HepG2 (cell line): ENCODE measurements around the gene ELOVL5. TPM values are rescaled to one million over a fixed set of nuclear protein-coding genes. Genes with fewer than 3 reads are reported as not detected.

ENCODE experiments used
- ARHGAP35 ChIP-seq: sonication (generic); formaldehyde crosslinking; IDR thresholded peaks from 2 replicates; pipeline ENCODE4 v1.9.0; 2022; ENCODE audit warnings: mild to moderate bottlenecking, inconsistent platforms, moderate library complexity, missing genetic modification reagents, borderline replicate concordance
- FOSL2 ChIP-seq: sonication (generic); formaldehyde crosslinking; IDR thresholded peaks from 2 replicates; pipeline ENCODE4 v1.4.0; 2020; ENCODE audit warnings: missing genetic modification reagents
- FOXP1 ChIP-seq, 2 experiments: fragments of 450-650 bp in 1 of 2; IDR thresholded peaks; 2 replicates each; pipeline ENCODE4 v1.6.1; 2017 to 2018; ENCODE audit warnings: antibody characterized with exemption in 1 of 2
- GATA4 ChIP-seq: sonication (generic); IDR thresholded peaks from 2 replicates; pipeline ENCODE4 v1.6.1; 2016; ENCODE audit warnings: antibody characterized with exemption, low read depth, borderline replicate concordance
- HNF4G ChIP-seq, 2 experiments: sonication (generic) in 1 of 2; formaldehyde crosslinking in 1 of 2; IDR thresholded peaks; 2 replicates each; pipeline versions ENCODE4 v1.4.0 to v1.6.1; 2011 to 2020; ENCODE audit warnings: borderline replicate concordance in 2 of 2, low read depth in 2 of 2, mild to moderate bottlenecking in 2 of 2, low read length in 1 of 2, missing genetic modification reagents in 1 of 2, moderate library complexity in 1 of 2
- HOXD1 ChIP-seq: sonication (generic); formaldehyde crosslinking; IDR thresholded peaks from 2 replicates; pipeline ENCODE4 v1.5.0; 2020; ENCODE audit warnings: missing genetic modification reagents
- IKZF4 ChIP-seq: sonication (generic); formaldehyde crosslinking; IDR thresholded peaks from 2 replicates; pipeline ENCODE4 v1.5.1; 2020; ENCODE audit warnings: borderline replicate concordance, mild to moderate bottlenecking, low read depth, missing genetic modification reagents; ENCODE audit errors: not compliant biosample characterization
- NFKB2 ChIP-seq: sonication (generic); formaldehyde crosslinking; IDR thresholded peaks from 2 replicates; pipeline ENCODE4 v1.4.0; 2020; ENCODE audit warnings: missing genetic modification reagents, borderline replicate concordance
- SMC3 ChIP-seq: IDR thresholded peaks from 2 replicates; pipeline ENCODE4 v1.6.1; 2011; ENCODE audit warnings: low read length, improper control_type of control experiment
- TGIF2 ChIP-seq: IDR thresholded peaks from 2 replicates; pipeline ENCODE4 v1.6.1; 2016; ENCODE audit warnings: control low read depth, missing compliant biosample characterization
- YY1 ChIP-seq: IDR thresholded peaks from 2 replicates; pipeline ENCODE4 v1.6.1; 2011; ENCODE audit warnings: low read length, low read depth, moderate library complexity, mild to moderate bottlenecking; ENCODE audit not compliant: insufficient read depth, insufficient replicate concordance
- ZBTB25 ChIP-seq: IDR thresholded peaks from 2 replicates; pipeline ENCODE4 v1.6.1; 2018; ENCODE audit warnings: missing genetic modification reagents
- ZNF24 ChIP-seq: fragments of 450-650 bp; IDR thresholded peaks from 2 replicates; pipeline ENCODE4 v1.6.1; 2017; ENCODE audit warnings: antibody characterized with exemption, mild to moderate bottlenecking
- ZNF792 ChIP-seq: IDR thresholded peaks from 2 replicates; pipeline ENCODE4 v1.6.1; 2016
- polyA plus RNA-seq, 8 experiments: library from polyadenylated mRNA; depleted of rRNA in 3 of 8; stranded (reverse) in 7 of 8; unstranded in 1 of 8; fragments of >200 nt; fragmentation: Illumina TruSeq in 4 of 8; extraction: Trizol in 4 of 8; gene quantifications; 2 replicates each; pipeline versions ENCODE4 v1.2.1 to v1.2.3, GENCODE V29; 2011 to 2016; ENCODE audit warnings: low read depth in 4 of 8, missing spikeins in 1 of 8, mixed read lengths in 1 of 8; ENCODE audit not compliant: insufficient read depth in 1 of 8
- total RNA-seq, 5 experiments: library from RNA; depleted of rRNA; stranded (reverse); fragments of >200 nt; fragmentation: Illumina TruSeq; extraction: Trizol; gene quantifications; 2 replicates each; pipeline ENCODE4 v1.2.3, GENCODE V29; 2016; ENCODE audit warnings: low read depth in 1 of 5
- TF ChIP-seq, protein P1 (sequence below): sonication (generic); formaldehyde crosslinking; IDR thresholded peaks from 2 replicates; pipeline ENCODE4 v1.5.0; 2020; ENCODE audit warnings: mild to moderate bottlenecking, missing genetic modification reagents
- TF ChIP-seq, protein P2 (sequence below): IDR thresholded peaks from 2 replicates; pipeline ENCODE4 v1.6.1; 2012; ENCODE audit warnings: low read depth, low read length, improper control_type of control experiment
- TF ChIP-seq, protein P3 (sequence below): sonication (generic); formaldehyde crosslinking; IDR thresholded peaks from 2 replicates; pipeline ENCODE4 v1.4.0; 2020; ENCODE audit warnings: missing genetic modification reagents, mild to moderate bottlenecking, borderline replicate concordance

The ELOVL5 gene
- total and polyA plus RNA-seq, 2 of the 13 experiments (the other 11 are each of a cell fraction or from before 2014, with no cell fraction given), result 50.1 to 72.4 TPM

GRCh38 chr6:53321701-53322100 is 27.0 kb downstream of the ELOVL5 start (continued):
- no peak for TF ChIP-seq NFKB2 (CRISPR knock-in tag)
- TF ChIP-seq TGIF2 (CRISPR knock-in tag), result no peak
- TF ChIP-seq, protein P1, sequence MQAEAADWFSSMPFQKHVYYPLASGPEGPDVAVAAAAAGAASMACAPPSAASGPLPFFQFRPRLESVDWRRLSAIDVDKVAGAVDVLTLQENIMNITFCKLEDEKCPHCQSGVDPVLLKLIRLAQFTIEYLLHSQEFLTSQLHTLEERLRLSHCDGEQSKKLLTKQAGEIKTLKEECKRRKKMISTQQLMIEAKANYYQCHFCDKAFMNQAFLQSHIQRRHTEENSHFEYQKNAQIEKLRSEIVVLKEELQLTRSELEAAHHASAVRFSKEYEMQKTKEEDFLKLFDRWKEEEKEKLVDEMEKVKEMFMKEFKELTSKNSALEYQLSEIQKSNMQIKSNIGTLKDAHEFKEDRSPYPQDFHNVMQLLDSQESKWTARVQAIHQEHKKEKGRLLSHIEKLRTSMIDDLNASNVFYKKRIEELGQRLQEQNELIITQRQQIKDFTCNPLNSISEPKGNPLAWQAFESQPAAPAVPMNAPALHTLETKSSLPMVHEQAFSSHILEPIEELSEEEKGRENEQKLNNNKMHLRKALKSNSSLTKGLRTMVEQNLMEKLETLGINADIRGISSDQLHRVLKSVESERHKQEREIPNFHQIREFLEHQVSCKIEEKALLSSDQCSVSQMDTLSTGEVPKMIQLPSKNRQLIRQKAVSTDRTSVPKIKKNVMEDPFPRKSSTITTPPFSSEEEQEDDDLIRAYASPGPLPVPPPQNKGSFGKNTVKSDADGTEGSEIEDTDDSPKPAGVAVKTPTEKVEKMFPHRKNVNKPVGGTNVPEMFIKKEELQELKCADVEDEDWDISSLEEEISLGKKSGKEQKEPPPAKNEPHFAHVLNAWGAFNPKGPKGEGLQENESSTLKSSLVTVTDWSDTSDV (CRISPR knock-in tag), result no peak
- no peak for TF ChIP-seq HNF4G (IDR thresholded peaks at IDR 0.05; ENCODE audit: borderline replicate concordance, low read depth, low read length)
- no peak for TF ChIP-seq HNF4G (CRISPR knock-in tag; IDR thresholded peaks at IDR 0.05; ENCODE audit: borderline replicate concordance, low read depth)
- peak; percentile 66; the same call in 1 of the 2 replicates for TF ChIP-seq FOXP1 (IDR thresholded peaks at IDR 0.05)
- TF ChIP-seq FOXP1 (CRISPR knock-in tag; IDR thresholded peaks at IDR 0.05), result peak; percentile 86
- no peak for TF ChIP-seq HOXD1 (CRISPR knock-in tag)
- TF ChIP-seq ARHGAP35 (CRISPR knock-in tag), result no peak
- no peak for TF ChIP-seq ZNF24
- no peak for TF ChIP-seq ZNF792
- TF ChIP-seq ZBTB25 (CRISPR knock-in tag), result 0 out of 2 replicates have a peak, but pooled peaks have one; percentile 57
- TF ChIP-seq IKZF4, result no peak
- no peak for TF ChIP-seq YY1
- no peak for TF ChIP-seq GATA4
- TF ChIP-seq, protein P2, sequence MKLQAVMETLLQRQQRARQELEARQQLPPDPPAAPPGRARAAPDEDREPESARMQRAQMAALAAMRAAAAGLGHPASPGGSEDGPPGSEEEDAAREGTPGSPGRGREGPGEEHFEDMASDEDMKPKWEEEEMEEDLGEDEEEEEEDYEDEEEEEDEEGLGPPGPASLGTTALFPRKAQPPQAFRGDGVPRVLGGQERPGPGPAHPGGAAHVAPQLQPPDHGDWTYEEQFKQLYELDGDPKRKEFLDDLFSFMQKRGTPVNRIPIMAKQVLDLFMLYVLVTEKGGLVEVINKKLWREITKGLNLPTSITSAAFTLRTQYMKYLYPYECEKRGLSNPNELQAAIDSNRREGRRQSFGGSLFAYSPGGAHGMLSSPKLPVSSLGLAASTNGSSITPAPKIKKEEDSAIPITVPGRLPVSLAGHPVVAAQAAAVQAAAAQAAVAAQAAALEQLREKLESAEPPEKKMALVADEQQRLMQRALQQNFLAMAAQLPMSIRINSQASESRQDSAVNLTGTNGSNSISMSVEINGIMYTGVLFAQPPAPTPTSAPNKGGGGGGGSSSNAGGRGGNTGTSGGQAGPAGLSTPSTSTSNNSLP, result peak; percentile 55
- no peak for TF ChIP-seq SMC3
- no peak for TF ChIP-seq FOSL2 (CRISPR knock-in tag)
- TF ChIP-seq, protein P3, sequence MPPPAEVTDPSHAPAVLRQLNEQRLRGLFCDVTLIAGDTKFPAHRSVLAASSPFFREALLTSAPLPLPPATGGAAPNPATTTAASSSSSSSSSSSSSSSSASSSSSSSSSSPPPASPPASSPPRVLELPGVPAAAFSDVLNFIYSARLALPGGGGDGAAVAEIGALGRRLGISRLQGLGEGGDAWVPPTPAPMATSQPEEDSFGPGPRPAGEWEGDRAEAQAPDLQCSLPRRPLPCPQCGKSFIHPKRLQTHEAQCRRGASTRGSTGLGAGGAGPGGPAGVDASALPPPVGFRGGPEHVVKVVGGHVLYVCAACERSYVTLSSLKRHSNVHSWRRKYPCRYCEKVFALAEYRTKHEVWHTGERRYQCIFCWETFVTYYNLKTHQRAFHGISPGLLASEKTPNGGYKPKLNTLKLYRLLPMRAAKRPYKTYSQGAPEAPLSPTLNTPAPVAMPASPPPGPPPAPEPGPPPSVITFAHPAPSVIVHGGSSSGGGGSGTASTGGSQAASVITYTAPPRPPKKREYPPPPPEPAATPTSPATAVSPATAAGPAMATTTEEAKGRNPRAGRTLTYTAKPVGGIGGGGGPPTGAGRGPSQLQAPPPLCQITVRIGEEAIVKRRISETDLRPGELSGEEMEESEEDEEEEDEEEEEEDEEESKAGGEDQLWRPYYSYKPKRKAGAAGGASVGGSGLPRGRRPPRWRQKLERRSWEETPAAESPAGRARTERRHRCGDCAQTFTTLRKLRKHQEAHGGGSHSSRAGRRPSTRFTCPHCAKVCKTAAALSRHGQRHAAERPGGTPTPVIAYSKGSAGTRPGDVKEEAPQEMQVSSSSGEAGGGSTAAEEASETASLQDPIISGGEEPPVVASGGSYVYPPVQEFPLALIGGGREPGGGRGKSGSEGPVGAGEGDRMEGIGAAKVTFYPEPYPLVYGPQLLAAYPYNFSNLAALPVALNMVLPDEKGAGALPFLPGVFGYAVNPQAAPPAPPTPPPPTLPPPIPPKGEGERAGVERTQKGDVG (CRISPR knock-in tag), result no peak
